Activated naive CD8-positive, alpha-beta T cell treated with anti-CD3 and anti-CD28 coated beads, Interleukin-2, amount 10 ng/mL, durations not matched to agents 7 days and 5 days (primary cell): Measurements from ENCODE around the gene PPP1R3C. TPM values are rescaled to one million over a fixed set of nuclear protein-coding genes. Genes with fewer than 3 reads are reported as not detected.

Experiments
- ATAC-seq: fragments of 150-1000 bp; cut with Tn5 transposase; one replicate; pipeline ENCODE4 v1.10.0; 2021; ENCODE audit warnings: low read depth, moderate library complexity
- POLR2A ChIA-PET: fragments of 350-600 bp; sonication (Branson Sonifier 250); formaldehyde crosslinking; loops from one replicate; lab custom pipeline; 2021; ENCODE audit warnings: antibody characterized with exemption; lab: Charles Lee
- DNase-seq: peaks from one replicate; pipeline ENCODE4 v3.0.0; 2021
- H3K27ac Mint-ChIP-seq: one replicate; pipeline ENCODE4 v1.8.0; 2022; ENCODE audit warnings: mild to moderate bottlenecking, mixed read lengths
- H3K27me3 Mint-ChIP-seq: one replicate; pipeline ENCODE4 v1.8.0; 2022; ENCODE audit warnings: mild to moderate bottlenecking, moderate library complexity, mixed read lengths
- H3K36me3 Mint-ChIP-seq: one replicate; pipeline ENCODE4 v1.8.0; 2021; ENCODE audit warnings: mild to moderate bottlenecking, mixed read lengths
- H3K4me1 Mint-ChIP-seq: one replicate; pipeline ENCODE4 v1.8.0; 2021; ENCODE audit warnings: mixed read lengths
- H3K4me3 Mint-ChIP-seq: one replicate; pipeline ENCODE4 v1.8.0; 2022; ENCODE audit warnings: mild to moderate bottlenecking, moderate library complexity, mixed read lengths
- H3K9me3 Mint-ChIP-seq: one replicate; pipeline ENCODE4 v1.8.0; 2021; ENCODE audit warnings: mixed read lengths
- total RNA-seq, 2 experiments: library from RNA; stranded (reverse); gene quantifications; one replicate each; pipeline ENCODE4 v1.2.3, GENCODE V29; 2021

Gene PPP1R3C
- total RNA-seq, 2 experiments from 2014 or later = 0.11 TPM; not detected in 1

DNA sequence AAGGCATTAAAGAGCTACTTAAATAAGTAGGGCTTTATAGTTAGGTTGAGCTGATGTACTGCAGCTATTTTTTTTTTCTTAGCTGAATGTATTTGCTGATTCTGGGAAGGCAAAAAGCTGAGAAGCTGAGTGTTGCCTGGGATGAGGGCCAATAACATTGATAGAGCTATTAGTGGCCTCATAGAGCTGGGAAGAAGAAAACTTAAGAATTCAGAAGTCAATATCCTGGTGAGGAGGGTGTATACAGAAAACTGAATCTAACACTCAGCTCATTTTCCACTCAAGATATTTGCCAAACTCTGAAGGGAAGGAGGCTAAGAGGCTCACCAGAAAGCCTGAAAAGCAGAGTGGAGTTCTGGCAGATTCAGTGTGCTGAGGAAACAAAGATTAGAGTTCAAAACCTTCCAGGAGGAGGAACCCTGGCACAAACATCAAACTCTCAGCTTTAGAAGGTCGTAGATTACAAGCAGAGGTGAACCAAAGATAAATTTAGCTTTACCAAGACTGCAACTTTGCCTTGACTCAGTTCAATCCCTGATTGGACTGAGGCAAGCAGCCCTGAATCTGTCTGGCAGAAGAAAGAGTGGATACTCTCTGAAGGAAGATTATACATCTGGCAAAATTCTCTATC, 11.3 kb downstream of the PPP1R3C start:
- no peak for DNase-seq
- no peak for ATAC-seq
- no peak overlapping the region for H3K27ac Mint-ChIP-seq
- POLR2A ChIA-PET = no interaction called here
- H3K36me3 Mint-ChIP-seq = no peaks in the 10 kb centered on the region
- H3K4me3 Mint-ChIP-seq = no peak overlapping the region
- peaks cover 4% of the 10 kb centered on the region for H3K9me3 Mint-ChIP-seq
- peaks cover 14% of the 10 kb centered on the region for H3K27me3 Mint-ChIP-seq
- H3K4me1 Mint-ChIP-seq = no peaks in the 10 kb centered on the region

DNA sequence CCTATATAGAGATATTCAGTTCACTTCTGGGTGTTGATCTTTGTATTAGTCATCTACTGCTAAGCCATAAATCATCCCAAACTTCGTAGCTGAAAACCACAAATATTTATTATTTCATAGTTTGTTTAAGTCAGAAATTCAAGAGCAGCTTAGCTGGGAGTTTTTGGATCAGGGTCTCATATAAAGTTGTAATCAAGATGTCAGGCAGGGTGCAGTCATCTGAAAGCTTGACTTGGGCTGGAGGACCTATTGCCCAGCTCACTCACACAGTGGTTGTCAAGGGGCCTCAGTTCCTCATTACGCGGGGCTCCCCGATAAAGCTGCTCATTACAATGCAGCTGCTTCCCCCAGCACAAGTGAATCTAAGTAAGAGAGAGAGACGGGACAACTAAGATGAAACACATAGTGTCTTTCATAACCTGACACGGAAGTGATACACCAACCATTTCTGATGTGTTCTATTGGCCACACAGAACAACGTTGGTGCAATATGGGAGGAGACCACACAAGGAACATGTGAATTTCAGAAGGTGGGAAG, 15.7 kb downstream of the PPP1R3C start:
- no peak for DNase-seq
- no peaks in the 10 kb centered on the region for H3K4me1 Mint-ChIP-seq
- POLR2A ChIA-PET = no interaction called here
- peaks cover 11% of the 10 kb centered on the region for H3K27me3 Mint-ChIP-seq
- no peaks in the 10 kb centered on the region for H3K36me3 Mint-ChIP-seq
- no peak overlapping the region for H3K4me3 Mint-ChIP-seq
- H3K9me3 Mint-ChIP-seq = no peaks in the 10 kb centered on the region
- ATAC-seq = no peak
- no peak overlapping the region for H3K27ac Mint-ChIP-seq

DNA sequence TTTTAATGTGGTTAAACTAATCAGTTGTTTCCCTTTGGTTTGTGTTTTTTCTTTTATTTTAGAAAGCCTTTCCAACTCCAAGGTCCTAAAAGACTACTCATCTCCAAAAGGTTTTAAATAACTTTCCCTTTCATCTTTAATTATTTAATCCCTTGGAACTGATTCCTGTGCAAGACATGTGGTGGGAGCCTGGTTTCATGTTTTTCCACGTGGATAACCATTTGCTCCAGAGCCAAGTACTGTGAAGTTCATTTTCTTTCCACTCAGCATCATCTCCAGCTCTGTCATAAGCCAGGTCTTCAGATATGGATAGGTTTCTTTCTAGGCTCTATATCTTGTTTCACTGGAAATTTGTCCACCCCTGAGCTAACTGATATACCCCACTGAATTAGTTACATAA, 16.7 kb downstream of the PPP1R3C start:
- no peaks in the 10 kb centered on the region for H3K4me1 Mint-ChIP-seq
- H3K27ac Mint-ChIP-seq = no peak overlapping the region
- no peaks in the 10 kb centered on the region for H3K9me3 Mint-ChIP-seq
- H3K36me3 Mint-ChIP-seq = no peaks in the 10 kb centered on the region
- H3K27me3 Mint-ChIP-seq = peaks cover 11% of the 10 kb centered on the region
- no peak overlapping the region for H3K4me3 Mint-ChIP-seq
- ATAC-seq = no peak
- no peak for DNase-seq
- POLR2A ChIA-PET = no interaction called here

GRCh38 chr10:91614225-91614624, 18.6 kb downstream of the PPP1R3C start:
- Mint-ChIP-seq H3K36me3 (no peaks in the 10 kb centered on the region), H3K4me3 (no peak overlapping the region), H3K27ac (no peak overlapping the region), H3K4me1 (no peaks in the 10 kb centered on the region), H3K9me3 (no peaks in the 10 kb centered on the region), H3K27me3 (peaks cover 6% of the 10 kb centered on the region)
- POLR2A ChIA-PET = no interaction called here
- DNase-seq = no peak
- no peak for ATAC-seq

- POLR2A ChIA-PET = no interaction called here
- Mint-ChIP-seq H3K4me3 (no peak overlapping the region), H3K4me1 (no peaks in the 10 kb centered on the region), H3K9me3 (no peaks in the 10 kb centered on the region), H3K36me3 (no peaks in the 10 kb centered on the region), H3K27me3 (peaks cover 6% of the 10 kb centered on the region), H3K27ac (no peak overlapping the region)
- DNase-seq = no peak
- no peak for ATAC-seq
These were observed 19.3 kb downstream of the PPP1R3C start for GRCh38 chr10:91613411-91614187.

DNA sequence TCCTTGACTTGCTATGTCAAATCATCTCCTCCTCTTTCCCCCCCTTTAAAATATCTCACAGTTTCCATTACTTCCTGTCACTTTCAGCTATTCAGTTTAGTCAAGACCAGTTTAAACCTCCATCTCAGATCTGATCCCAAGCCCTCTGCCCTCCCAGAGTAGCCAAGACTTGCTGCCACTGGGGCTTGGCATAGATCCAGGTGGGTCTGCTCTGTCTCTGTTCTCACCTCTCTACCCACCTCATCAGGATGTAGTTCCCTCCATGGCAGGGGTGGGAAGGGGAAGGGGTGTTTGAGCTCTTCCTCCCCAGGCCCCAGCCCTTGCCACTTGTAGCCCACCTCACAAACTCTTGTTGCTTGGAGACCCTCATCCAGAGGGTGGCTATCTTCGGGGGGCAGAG, 22.0 kb downstream of the PPP1R3C start:
- Mint-ChIP-seq H3K27me3 (no peaks in the 10 kb centered on the region), H3K9me3 (peaks cover 2% of the 10 kb centered on the region), H3K4me1 (no peaks in the 10 kb centered on the region), H3K27ac (no peak overlapping the region), H3K4me3 (no peak overlapping the region), H3K36me3 (no peaks in the 10 kb centered on the region)
- ATAC-seq (no peak), DNase-seq (no peak)
- POLR2A ChIA-PET = no interaction called here

DNA sequence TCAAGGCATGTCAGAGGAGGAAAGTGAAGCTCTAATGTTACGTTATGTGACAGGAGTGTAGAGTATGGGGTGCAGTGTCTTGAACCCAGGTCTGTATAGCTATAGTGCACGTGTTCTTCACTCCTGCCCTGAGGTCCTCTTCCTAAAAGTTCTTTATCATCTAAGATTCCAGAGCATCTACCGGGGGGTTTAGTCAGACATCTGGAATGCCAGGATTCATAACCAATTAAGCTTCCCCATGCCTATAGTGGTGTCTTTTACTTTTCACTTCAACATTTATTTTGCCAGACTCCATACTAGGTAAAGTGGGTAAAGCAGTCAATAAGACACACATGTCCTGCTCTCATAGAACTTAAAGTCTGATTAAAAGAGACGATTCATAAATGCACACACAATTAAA, 22.4 kb downstream of the PPP1R3C start:
- POLR2A ChIA-PET = no interaction called here
- no peak for DNase-seq
- Mint-ChIP-seq H3K36me3 (no peaks in the 10 kb centered on the region), H3K27me3 (no peaks in the 10 kb centered on the region), H3K4me3 (no peak overlapping the region), H3K27ac (no peak overlapping the region), H3K9me3 (peaks cover 2% of the 10 kb centered on the region), H3K4me1 (no peaks in the 10 kb centered on the region)
- no peak for ATAC-seq

- Mint-ChIP-seq H3K36me3 (no peaks in the 10 kb centered on the region), H3K27ac (no peak overlapping the region), H3K27me3 (no peaks in the 10 kb centered on the region), H3K4me1 (no peaks in the 10 kb centered on the region), H3K9me3 (peaks cover 4% of the 10 kb centered on the region), H3K4me3 (no peak overlapping the region)
- ATAC-seq (no peak), DNase-seq (no peak)
- POLR2A ChIA-PET = no interaction called here
These were observed 25.0 kb downstream of the PPP1R3C start for GRCh38 chr10:91607646-91608403.

DNA sequence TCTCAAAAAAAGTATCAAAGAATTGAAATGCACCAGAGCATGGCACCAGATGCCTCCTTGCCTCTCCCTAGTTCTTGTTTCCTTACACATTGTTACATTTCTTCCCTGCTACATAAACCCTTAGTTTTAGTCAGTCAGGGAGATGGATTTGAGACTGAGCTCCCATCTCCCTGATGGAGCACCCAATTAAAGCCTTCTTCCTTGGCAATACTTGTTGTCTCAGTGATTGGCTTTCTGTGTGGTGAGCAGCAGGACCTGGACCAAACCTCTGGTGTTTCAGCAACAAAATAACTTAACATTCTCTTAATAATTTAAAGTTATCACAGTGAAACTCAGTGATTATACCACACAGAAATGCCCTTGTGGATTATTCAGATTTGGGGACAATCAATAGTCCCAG, 26.9 kb downstream of the PPP1R3C start:
- ATAC-seq (no peak), DNase-seq (no peak)
- no peak overlapping the region for H3K27ac Mint-ChIP-seq
- H3K4me3 Mint-ChIP-seq = no peak overlapping the region
- no peaks in the 10 kb centered on the region for H3K4me1 Mint-ChIP-seq
- H3K9me3 Mint-ChIP-seq = peaks cover 4% of the 10 kb centered on the region
- H3K27me3 Mint-ChIP-seq = peaks cover 2% of the 10 kb centered on the region
- POLR2A ChIA-PET = no interaction called here
- no peaks in the 10 kb centered on the region for H3K36me3 Mint-ChIP-seq

DNA sequence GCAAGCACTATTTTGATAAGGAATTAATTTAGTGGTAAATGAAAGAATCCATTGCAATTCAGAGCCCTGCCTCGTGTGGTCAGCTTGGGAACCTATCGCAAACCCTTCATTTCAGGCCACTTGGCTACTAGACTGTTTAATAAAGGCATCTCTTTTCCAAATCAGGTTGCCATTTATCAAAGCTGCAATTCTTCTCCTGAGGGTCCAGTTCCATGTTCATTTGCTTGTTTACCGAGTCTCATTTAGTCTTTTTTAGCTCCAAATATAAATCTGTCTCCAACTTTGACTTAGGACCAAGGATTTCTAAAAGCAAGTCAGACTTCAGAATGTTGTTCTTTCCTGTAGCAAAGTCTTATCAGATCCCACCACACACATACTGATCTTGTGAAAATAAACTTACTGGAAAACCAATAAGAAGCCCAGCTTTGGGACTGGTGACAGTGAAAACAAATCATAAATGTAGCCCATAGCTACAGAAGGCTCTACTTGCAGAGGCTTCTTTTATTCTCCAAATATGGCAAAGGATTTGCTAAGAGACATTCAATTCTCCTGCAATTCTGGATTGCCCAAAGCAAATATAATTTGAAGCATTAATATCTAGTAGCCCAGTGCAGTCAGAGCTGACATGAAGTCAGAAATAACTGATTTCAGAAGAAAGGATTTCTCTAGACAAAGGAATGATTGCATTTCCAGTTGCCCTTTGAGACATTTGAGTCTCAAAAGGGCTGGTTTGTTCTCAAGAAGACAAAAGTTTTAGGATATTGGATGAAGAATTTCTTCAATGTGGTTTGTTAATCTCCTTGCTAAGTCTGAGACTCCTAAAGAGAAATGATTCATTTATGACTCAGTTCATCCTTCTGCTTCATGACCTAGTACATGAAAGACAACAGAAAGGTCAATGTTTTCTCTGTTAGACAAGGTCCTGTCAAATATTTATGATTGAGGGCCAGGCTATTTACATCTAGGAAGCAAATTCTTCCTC, 28.0 kb downstream of the PPP1R3C start:
- peaks cover 4% of the 10 kb centered on the region for H3K9me3 Mint-ChIP-seq
- H3K4me3 Mint-ChIP-seq = no peak overlapping the region
- no peaks in the 10 kb centered on the region for H3K36me3 Mint-ChIP-seq

DNA sequence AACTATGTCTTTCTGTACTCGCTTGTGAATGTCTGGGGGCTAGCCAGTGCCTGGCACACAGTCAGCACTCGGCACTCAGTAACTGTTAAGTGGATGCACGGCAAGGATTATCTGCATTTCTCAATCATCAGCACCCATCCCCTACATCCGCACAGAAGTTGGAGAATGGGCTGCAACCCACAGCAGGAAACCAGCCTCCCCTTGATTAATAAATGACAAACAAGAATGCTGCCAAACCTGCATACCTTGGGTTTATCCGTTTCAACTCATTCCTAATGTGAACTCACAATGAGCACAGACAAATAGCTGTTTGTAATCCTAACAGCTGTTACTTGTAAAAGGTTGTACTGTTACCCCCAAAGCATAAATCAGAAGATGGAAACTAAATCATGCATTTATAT, 28.9 kb downstream of the PPP1R3C start:
- Mint-ChIP-seq H3K27me3 (peaks cover 2% of the 10 kb centered on the region), H3K9me3 (peaks cover 4% of the 10 kb centered on the region), H3K27ac (no peak overlapping the region), H3K36me3 (no peaks in the 10 kb centered on the region), H3K4me1 (no peaks in the 10 kb centered on the region), H3K4me3 (no peak overlapping the region)
- POLR2A ChIA-PET = no interaction called here
- ATAC-seq (no peak), DNase-seq (no peak)

More for the DNA sequence above, 28.0 kb downstream of the PPP1R3C start:
- Mint-ChIP-seq H3K4me1 (no peaks in the 10 kb centered on the region), H3K27me3 (peaks cover 2% of the 10 kb centered on the region), H3K27ac (no peak overlapping the region)
- DNase-seq (no peak), ATAC-seq (no peak)
- POLR2A ChIA-PET = no interaction called here

GRCh38 chr10:91602868-91603568, 29.9 kb downstream of the PPP1R3C start:
- no peak for DNase-seq
- POLR2A ChIA-PET = no interaction called here
- no peak for ATAC-seq
- H3K27ac Mint-ChIP-seq = no peak overlapping the region
- H3K27me3 Mint-ChIP-seq = peaks cover 4% of the 10 kb centered on the region
- H3K4me1 Mint-ChIP-seq = no peaks in the 10 kb centered on the region
- no peaks in the 10 kb centered on the region for H3K36me3 Mint-ChIP-seq
- no peak overlapping the region for H3K4me3 Mint-ChIP-seq
- peaks cover 4% of the 10 kb centered on the region for H3K9me3 Mint-ChIP-seq
